HL-60 (cell line): ENCODE measurements around the gene CKAP2L.

Source experiments
- CTCF ChIP-seq: IDR thresholded peaks from one replicate; pipeline ENCODE4 v1.5.1; 2011; ENCODE audit warnings: low read length, control low read depth, inconsistent platforms; ENCODE audit not compliant: insufficient read depth
- REST ChIP-seq: IDR thresholded peaks from 2 replicates; pipeline ENCODE4 v1.6.1; 2012; ENCODE audit warnings: low read depth; ENCODE audit not compliant: insufficient replicate concordance

- TF ChIP-seq CTCF (no peak), REST (no peak)
Observed at GRCh38 chr2:112722816-112723546, 41.4 kb downstream of the CKAP2L start.
